Neural cell (in vitro differentiated cells): ENCODE data around the gene HCFC2. TPM values are rescaled to one million over a fixed set of nuclear protein-coding genes. Genes with fewer than 3 reads are reported as not detected.

Experiments used
- H2AFZ ChIP-seq: fragments of 200-600, 300-800 bp; sonication (generic), shearing (Covaris generic); 2 replicates; pipeline ENCODE4 v1.6.0; 2014; ENCODE audit warnings: low read depth, mild to moderate bottlenecking, antibody characterized with exemption, low read length, moderate library complexity
- H3F3A ChIP-seq: fragments of 200-600 bp; shearing (Covaris generic); 2 replicates; pipeline ENCODE4 v1.6.1; 2016; ENCODE audit warnings: mild to moderate bottlenecking, moderate library complexity, mixed read lengths, antibody characterized with exemption, low read length; ENCODE audit not compliant: insufficient read depth, poor library complexity, severe bottlenecking
- H3K27ac ChIP-seq: fragments of 200-600, 300-800 bp; sonication (generic), shearing (Covaris generic); 2 replicates; pipeline ENCODE4 v1.5.1; 2014; ENCODE audit warnings: mild to moderate bottlenecking, low read length, moderate library complexity
- H3K27me3 ChIP-seq: fragments of 300-800, 200-600 bp; sonication (generic), shearing (Covaris generic); 2 replicates; pipeline ENCODE4 v1.6.0; 2014; ENCODE audit warnings: mild to moderate bottlenecking, low read depth, low read length, moderate library complexity; ENCODE audit not compliant: insufficient read depth
- H3K36me3 ChIP-seq: fragments of 300-800, 200-600 bp; sonication (generic), shearing (Covaris generic); 2 replicates; pipeline ENCODE4 v1.5.1; 2014; ENCODE audit warnings: mild to moderate bottlenecking, antibody characterized with exemption, low read length, moderate library complexity; ENCODE audit not compliant: insufficient read depth
- H3K4me2 ChIP-seq: fragments of 300-800, 200-600 bp; sonication (generic), shearing (Covaris generic); 2 replicates; pipeline ENCODE4 v1.6.0; 2014; ENCODE audit warnings: mild to moderate bottlenecking, low read length
- H3K4me3 ChIP-seq: fragments of 300-800, 200-600 bp; sonication (generic), shearing (Covaris generic); 2 replicates; pipeline ENCODE4 v1.5.1; 2014; ENCODE audit warnings: mild to moderate bottlenecking, low read length, moderate library complexity
- H3K79me2 ChIP-seq: fragments of 200-600 bp; shearing (Covaris generic); replicated peaks from 2 replicates; pipeline ENCODE4 v1.6.0; 2014; ENCODE audit warnings: mild to moderate bottlenecking, low read length, moderate library complexity; ENCODE audit not compliant: insufficient read depth
- H3K9ac ChIP-seq: fragments of 300-800, 200-600 bp; sonication (generic), shearing (Covaris generic); 2 replicates; pipeline ENCODE4 v1.6.1; 2016; ENCODE audit warnings: mild to moderate bottlenecking, low read length, mixed read lengths
- H3K9me2 ChIP-seq: fragments of 200-600 bp; shearing (Covaris generic); 2 replicates; pipeline ENCODE4 v1.6.1; 2016; ENCODE audit warnings: mild to moderate bottlenecking, low read length, mixed read lengths; ENCODE audit not compliant: insufficient read depth
- H3K9me3 ChIP-seq: fragments of 200-600, 300-800 bp; sonication (generic), shearing (Covaris generic); 2 replicates; pipeline ENCODE4 v1.6.1; 2016; ENCODE audit warnings: mild to moderate bottlenecking, mixed run types, low read length, moderate library complexity, mixed read lengths
- H4K20me1 ChIP-seq: fragments of 200-600 bp; shearing (Covaris generic); 2 replicates; pipeline ENCODE4 v1.6.1; 2016; ENCODE audit warnings: mild to moderate bottlenecking, mixed run types; ENCODE audit not compliant: insufficient read depth
- CTCF ChIP-seq: fragments of 450-650 bp; IDR thresholded peaks from 2 replicates; pipeline ENCODE4 v1.5.1; 2014; ENCODE audit warnings: antibody characterized with exemption, mild to moderate bottlenecking, moderate library complexity; ENCODE audit not compliant: poor library complexity, severe bottlenecking
- EP300 ChIP-seq: fragments of 450-650 bp; conservative IDR thresholded peaks from 2 replicates; pipeline ENCODE4 v1.6.1; 2014; ENCODE audit warnings: antibody characterized with exemption, mild to moderate bottlenecking, moderate library complexity; ENCODE audit not compliant: poor library complexity, severe bottlenecking
- EZH2 ChIP-seq: fragments of 200-600, 300-800 bp; shearing (Covaris generic), sonication (generic); IDR thresholded peaks from 2 replicates; pipeline ENCODE4 v1.6.1; 2014; ENCODE audit warnings: antibody characterized with exemption, low read length, borderline replicate concordance, mild to moderate bottlenecking; ENCODE audit not compliant: insufficient read depth, poor library complexity, severe bottlenecking
- MXI1 ChIP-seq: fragments of 450-650 bp; conservative IDR thresholded peaks from 2 replicates; pipeline ENCODE4 v1.6.1; 2014; ENCODE audit warnings: antibody characterized with exemption, mild to moderate bottlenecking; ENCODE audit not compliant: poor library complexity, severe bottlenecking
- REST ChIP-seq: IDR thresholded peaks from 2 replicates; pipeline ENCODE4 v1.6.1; 2012; ENCODE audit warnings: borderline replicate concordance
- SMC3 ChIP-seq: fragments of 450-650 bp; conservative IDR thresholded peaks from 2 replicates; pipeline ENCODE4 v1.6.1; 2014; ENCODE audit warnings: antibody characterized with exemption, mild to moderate bottlenecking, moderate library complexity; ENCODE audit not compliant: poor library complexity
- TAF1 ChIP-seq: IDR thresholded peaks from 2 replicates; pipeline ENCODE4 v1.6.1; 2012; ENCODE audit warnings: low read depth
- polyA plus RNA-seq: library from polyadenylated mRNA; depleted of rRNA; stranded (reverse); fragments of >200 nt; gene quantifications from 2 replicates; pipeline ENCODE4 v1.2.3, GENCODE V29; 2014

The HCFC2 gene
- polyA plus RNA-seq, 1 donor from 2014 or later = 62.4 TPM

GRCh38 chr12:104094284-104094683, 30.0 kb downstream of the HCFC2 start:
- Histone ChIP-seq H3K36me3 (peaks cover 24% of the 10 kb centered on the region), H3K4me2 (no peak overlapping the region), H3K9me2 (no peaks in the 10 kb centered on the region), H3K27ac (no peak overlapping the region), H3K4me3 (no peak overlapping the region), H3K9ac (no peak overlapping the region), H4K20me1 (no peaks in the 10 kb centered on the region), H3K27me3 (no peaks in the 10 kb centered on the region), H3K9me3 (no peaks in the 10 kb centered on the region), H3K79me2 (no peaks in the 10 kb centered on the region), H3F3A (no peaks in the 10 kb centered on the region), H2AFZ (no peak overlapping the region)
- no peak for TF ChIP-seq EZH2
- TF ChIP-seq REST = no peak
- TF ChIP-seq MXI1 = no peak
- no peak for TF ChIP-seq EP300

GRCh38 chr12:104095289-104095688, 31.0 kb downstream of the HCFC2 start:
- H4K20me1 ChIP-seq = no peaks in the 10 kb centered on the region
- H3K36me3 ChIP-seq = peaks cover 24% of the 10 kb centered on the region
- H3K79me2 ChIP-seq = no peaks in the 10 kb centered on the region
- no peaks in the 10 kb centered on the region for H3K9me2 ChIP-seq
- TF ChIP-seq TAF1 = no peak
- no peak for TF ChIP-seq REST
- TF ChIP-seq SMC3 = no peak
- no peak for TF ChIP-seq CTCF
- no peaks in the 10 kb centered on the region for H3K9me3 ChIP-seq
- no peak overlapping the region for H3K4me2 ChIP-seq
- no peak overlapping the region for H3K9ac ChIP-seq
- no peaks in the 10 kb centered on the region for H3K27me3 ChIP-seq
- H2AFZ ChIP-seq = no peak overlapping the region
- H3F3A ChIP-seq = no peaks in the 10 kb centered on the region
- no peak overlapping the region for H3K27ac ChIP-seq
- no peak overlapping the region for H3K4me3 ChIP-seq
